Endothelial cell (in vitro differentiated cells): ENCODE measurements around the gene EN1. TPM values are rescaled to one million over a fixed set of nuclear protein-coding genes. Genes with fewer than 3 reads are reported as not detected.

Source experiments
- DNase-seq: peaks from one replicate; pipeline ENCODE4 v3.0.0; 2021; ENCODE audit warnings: low spot score
- H3K27ac Mint-ChIP-seq: one replicate; pipeline ENCODE4 v1.8.0; 2021; ENCODE audit warnings: mixed read lengths, inconsistent platforms; ENCODE audit not compliant: unreplicated experiment
- H3K27me3 Mint-ChIP-seq: one replicate; pipeline ENCODE4 v1.8.0; 2021; ENCODE audit warnings: mild to moderate bottlenecking, moderate library complexity, mixed read lengths, inconsistent platforms; ENCODE audit not compliant: unreplicated experiment
- H3K36me3 Mint-ChIP-seq: one replicate; pipeline ENCODE4 v1.8.0; 2021; ENCODE audit warnings: mild to moderate bottlenecking, low read depth, mixed read lengths, inconsistent platforms; ENCODE audit not compliant: unreplicated experiment
- H3K4me1 Mint-ChIP-seq: one replicate; pipeline ENCODE4 v1.8.0; 2021; ENCODE audit warnings: mild to moderate bottlenecking, mixed read lengths, inconsistent platforms; ENCODE audit not compliant: unreplicated experiment
- H3K4me3 Mint-ChIP-seq: one replicate; pipeline ENCODE4 v1.8.0; 2021; ENCODE audit warnings: mild to moderate bottlenecking, mixed read lengths, inconsistent platforms; ENCODE audit not compliant: unreplicated experiment
- H3K9me3 Mint-ChIP-seq: one replicate; pipeline ENCODE4 v1.8.0; 2021; ENCODE audit warnings: mixed read lengths, inconsistent platforms; ENCODE audit not compliant: unreplicated experiment
- total RNA-seq: library from RNA; stranded (reverse); fragmentation: NEBNext Ultra II Directional; extraction: Animal tissue kit (Norgen Biotek cat#: 25700); gene quantifications from one replicate; pipeline ENCODE4 v1.2.1, GENCODE V29; 2021; ENCODE audit not compliant: unreplicated experiment
- TF ChIP-seq, protein P1 (sequence below): fragments of 200-600 bp; sonication (generic); IDR thresholded peaks from one replicate; pipeline ENCODE4 v1.5.0; 2021; ENCODE audit warnings: antibody characterized with exemption; ENCODE audit not compliant: unreplicated experiment

Gene EN1
- total RNA-seq, 1 donor from 2014 or later: 0.87 TPM

DNA sequence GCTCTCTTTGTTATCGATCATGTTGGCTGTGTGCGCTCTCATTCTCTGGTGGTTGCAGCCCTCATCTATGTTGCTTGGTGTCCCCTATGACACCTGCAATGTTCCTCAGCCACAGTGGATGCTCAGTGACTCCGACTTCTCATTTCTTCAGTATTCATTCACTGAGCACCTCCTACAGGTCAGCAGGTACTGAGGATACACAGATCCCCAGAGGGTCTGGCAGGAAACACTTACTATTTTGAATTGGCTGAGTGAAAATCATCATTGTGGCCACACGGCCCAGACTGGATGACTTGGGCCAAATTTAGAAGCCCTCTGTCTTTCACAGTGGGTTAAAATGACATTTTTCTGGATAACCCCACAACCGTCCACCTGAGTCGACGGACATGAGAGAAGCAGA is 32.1 kb downstream of the EN1 start:
- Mint-ChIP-seq H3K4me1 (peaks cover 6% of the 10 kb centered on the region), H3K4me3 (no peak overlapping the region), H3K27ac (no peak overlapping the region), H3K36me3 (no peaks in the 10 kb centered on the region), H3K27me3 (peaks cover 12% of the 10 kb centered on the region), H3K9me3 (no peaks in the 10 kb centered on the region)
- no peak for DNase-seq
- TF ChIP-seq, protein P1, sequence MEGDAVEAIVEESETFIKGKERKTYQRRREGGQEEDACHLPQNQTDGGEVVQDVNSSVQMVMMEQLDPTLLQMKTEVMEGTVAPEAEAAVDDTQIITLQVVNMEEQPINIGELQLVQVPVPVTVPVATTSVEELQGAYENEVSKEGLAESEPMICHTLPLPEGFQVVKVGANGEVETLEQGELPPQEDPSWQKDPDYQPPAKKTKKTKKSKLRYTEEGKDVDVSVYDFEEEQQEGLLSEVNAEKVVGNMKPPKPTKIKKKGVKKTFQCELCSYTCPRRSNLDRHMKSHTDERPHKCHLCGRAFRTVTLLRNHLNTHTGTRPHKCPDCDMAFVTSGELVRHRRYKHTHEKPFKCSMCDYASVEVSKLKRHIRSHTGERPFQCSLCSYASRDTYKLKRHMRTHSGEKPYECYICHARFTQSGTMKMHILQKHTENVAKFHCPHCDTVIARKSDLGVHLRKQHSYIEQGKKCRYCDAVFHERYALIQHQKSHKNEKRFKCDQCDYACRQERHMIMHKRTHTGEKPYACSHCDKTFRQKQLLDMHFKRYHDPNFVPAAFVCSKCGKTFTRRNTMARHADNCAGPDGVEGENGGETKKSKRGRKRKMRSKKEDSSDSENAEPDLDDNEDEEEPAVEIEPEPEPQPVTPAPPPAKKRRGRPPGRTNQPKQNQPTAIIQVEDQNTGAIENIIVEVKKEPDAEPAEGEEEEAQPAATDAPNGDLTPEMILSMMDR: no peak

DNA sequence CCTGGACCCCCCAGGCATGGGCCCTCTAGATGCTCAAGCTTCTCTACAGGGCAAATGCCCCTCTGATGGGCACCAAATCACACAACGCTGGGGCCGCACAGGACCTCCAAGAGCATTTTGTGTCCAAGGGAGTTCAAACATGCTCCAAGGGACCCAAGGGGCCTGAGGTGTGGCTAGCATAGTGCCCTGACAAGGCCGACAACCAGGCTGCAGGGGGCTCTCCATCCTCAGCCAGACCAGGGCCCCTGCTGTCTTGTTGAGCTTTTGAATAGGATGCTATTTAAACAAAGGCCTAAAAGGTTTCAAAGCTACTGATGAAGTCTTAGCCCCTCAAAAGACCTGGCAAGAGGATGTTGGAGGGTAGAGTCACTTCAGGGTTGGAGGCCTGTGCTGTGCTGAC is 33.1 kb downstream of the EN1 start:
- peaks cover 9% of the 10 kb centered on the region for H3K27me3 Mint-ChIP-seq
- no peak overlapping the region for H3K27ac Mint-ChIP-seq
- DNase-seq: no peak
- H3K36me3 Mint-ChIP-seq: no peaks in the 10 kb centered on the region
- no peaks in the 10 kb centered on the region for H3K9me3 Mint-ChIP-seq
- peaks cover 6% of the 10 kb centered on the region for H3K4me1 Mint-ChIP-seq
- TF ChIP-seq, protein P1: no peak
- no peak overlapping the region for H3K4me3 Mint-ChIP-seq

DNA sequence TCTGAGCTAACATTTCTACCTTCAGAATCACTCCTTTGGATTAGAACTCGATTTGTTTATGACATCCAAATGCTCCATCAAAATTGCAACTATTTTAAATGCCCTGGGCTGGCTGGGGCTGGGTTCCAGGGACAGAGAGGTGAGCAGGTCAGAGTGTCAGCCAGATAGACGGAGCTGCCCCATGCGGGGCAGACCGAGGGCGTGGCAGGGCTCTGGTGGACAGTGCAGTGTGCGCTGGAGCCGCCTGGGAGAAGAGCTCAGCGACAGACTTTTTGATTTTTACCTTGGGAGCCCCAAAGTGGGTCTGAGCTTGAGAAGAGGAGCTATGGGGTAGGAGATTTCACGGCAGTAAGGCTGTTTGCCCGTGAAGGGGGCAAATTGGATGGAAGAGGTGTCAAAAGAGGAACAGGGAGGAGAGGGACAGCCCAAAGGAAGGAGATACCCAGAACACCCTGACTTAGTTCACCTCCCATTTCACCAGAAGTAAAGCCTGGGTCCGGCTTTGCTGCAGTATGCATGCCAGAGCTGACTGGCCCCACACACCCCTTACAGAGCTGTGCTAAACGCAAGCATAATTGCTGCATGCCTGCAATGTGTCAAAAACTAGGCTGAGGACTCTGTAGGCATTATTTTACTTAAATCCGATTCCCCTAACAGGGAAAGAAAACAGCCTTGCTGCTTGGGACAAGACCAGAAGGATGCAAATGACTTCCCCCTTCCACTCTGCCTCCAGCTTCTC is 33.7 kb downstream of the EN1 start:
- Mint-ChIP-seq H3K9me3 (no peaks in the 10 kb centered on the region), H3K4me1 (peaks cover 6% of the 10 kb centered on the region), H3K27me3 (peaks cover 7% of the 10 kb centered on the region), H3K27ac (no peak overlapping the region), H3K4me3 (no peak overlapping the region), H3K36me3 (no peaks in the 10 kb centered on the region)
- TF ChIP-seq, protein P1: no peak
- no peak for DNase-seq

DNA sequence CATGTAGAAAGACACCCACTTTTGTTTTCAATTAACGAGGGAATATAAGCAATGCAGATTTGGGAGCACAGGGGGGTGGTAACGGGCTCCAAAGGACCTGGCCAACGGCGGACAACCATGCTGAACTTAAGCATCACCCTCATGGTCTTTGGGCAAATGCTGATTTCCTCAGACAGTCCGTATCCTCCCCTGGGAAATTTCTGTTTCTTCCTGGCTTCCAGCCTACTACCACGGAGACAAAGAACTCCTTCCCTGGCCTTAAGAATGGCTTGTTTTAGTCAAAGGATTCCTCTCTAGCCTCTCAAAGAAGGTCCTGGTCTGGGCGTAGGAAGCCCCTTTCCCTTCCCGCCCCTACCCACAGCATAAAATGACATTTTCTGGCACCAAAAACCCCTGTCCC is 34.3 kb downstream of the EN1 start:
- H3K27me3 Mint-ChIP-seq: peaks cover 7% of the 10 kb centered on the region
- H3K27ac Mint-ChIP-seq: no peak overlapping the region
- no peak for DNase-seq
- no peak overlapping the region for H3K4me3 Mint-ChIP-seq
- H3K4me1 Mint-ChIP-seq: peaks cover 9% of the 10 kb centered on the region
- no peaks in the 10 kb centered on the region for H3K9me3 Mint-ChIP-seq
- H3K36me3 Mint-ChIP-seq: no peaks in the 10 kb centered on the region
- TF ChIP-seq, protein P1: no peak

DNA sequence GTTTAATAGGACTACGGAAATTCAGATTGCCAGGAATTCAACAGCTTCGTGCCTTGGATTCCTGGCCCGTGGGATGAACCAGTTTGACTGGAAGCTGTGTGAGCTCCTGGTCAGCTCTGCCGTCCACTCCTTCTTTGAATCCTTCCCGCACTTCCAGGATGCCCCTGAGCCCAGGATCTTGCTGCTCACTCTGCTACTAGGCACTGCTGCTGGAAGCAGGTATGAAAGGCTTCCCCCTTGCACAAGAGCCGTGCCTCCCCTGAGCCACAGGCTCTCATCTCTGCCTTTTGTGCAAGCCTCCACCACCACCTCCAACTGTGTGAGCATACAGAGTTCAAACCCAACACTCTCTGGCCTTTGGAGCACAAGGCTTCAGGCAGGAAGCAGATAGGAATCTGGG is 34.9 kb downstream of the EN1 start:
- TF ChIP-seq, protein P1: no peak
- H3K27ac Mint-ChIP-seq: no peak overlapping the region
- DNase-seq: no peak
- peaks cover 14% of the 10 kb centered on the region for H3K4me1 Mint-ChIP-seq
- no peak overlapping the region for H3K4me3 Mint-ChIP-seq
- no peaks in the 10 kb centered on the region for H3K9me3 Mint-ChIP-seq
- no peaks in the 10 kb centered on the region for H3K36me3 Mint-ChIP-seq
- H3K27me3 Mint-ChIP-seq: peaks cover 7% of the 10 kb centered on the region
